Stimulated activated CD4-positive, alpha-beta T cell treated with anti-CD3 and anti-CD28 coated beads, Interleukin-15, amount 100 ng/mL, for 48 hours (primary cell): ENCODE results near the gene FAM13B.
"Not testable (repeated sequence)": the region's sequence is repeated elsewhere in the genome, so short reads cannot be mapped to it uniquely, and the experiment has no call there.

Experiments
- DNase-seq, 2 donors: peaks; one replicate each; pipeline ENCODE4 v3.0.0-alpha.2; 2020; ENCODE audit warnings: low read depth in 2 of 2

The FAM13B gene

DNA sequence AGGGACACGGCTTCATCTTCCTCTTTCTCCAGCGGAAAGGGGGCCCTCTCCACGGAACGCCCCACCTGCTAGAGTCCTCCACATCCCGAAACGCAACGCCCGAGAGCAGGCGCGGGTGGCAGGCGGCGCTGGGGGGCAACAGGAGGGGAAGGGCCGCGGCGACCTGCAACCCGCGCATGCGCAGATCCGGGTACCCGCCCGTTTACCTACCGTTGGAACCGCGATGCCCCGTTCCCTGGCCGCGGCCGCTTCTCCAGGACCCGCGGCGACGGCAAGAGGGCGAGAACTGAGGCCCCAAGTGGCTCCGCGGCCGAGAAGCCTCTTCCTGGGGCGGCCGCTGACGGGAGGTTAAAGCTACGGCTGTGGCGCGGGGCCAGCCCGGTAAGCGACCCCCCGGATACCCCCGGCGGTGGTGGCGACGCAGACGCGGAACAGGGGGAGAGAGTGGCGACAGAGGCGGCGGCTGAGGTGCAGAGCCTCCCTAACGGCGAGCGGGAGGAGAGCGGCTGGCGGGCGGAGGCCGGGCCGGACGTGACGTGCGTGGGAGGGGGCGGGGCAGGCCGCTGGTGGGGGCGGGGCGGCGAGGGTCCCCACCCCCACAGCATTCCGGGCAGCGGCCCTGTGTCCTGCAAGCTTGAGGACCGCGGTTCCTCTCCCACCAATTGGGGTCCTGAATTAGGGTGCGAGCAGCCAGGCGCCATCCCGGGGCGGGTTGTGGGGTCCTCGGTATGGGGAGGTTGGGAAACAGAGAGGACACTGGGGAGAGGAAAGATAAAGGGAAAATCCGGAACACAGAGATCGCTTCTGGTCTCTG is at the start of gene FAM13B:
Gene FAM13B, minus strand, starts transcription at position 508 of the 814 bp plus-strand sequence. CDS start 13,968 bp downstream, outside the sequence.
- DNase-seq, result peak; percentile 69

GRCh38 chr5:138082033-138082432 is 49.2 kb upstream of the FAM13B start:
- no peak for DNase-seq

- DNase-seq, result no peak
These were observed 45.2 kb upstream of the FAM13B start for GRCh38 chr5:138078006-138078643.

DNA sequence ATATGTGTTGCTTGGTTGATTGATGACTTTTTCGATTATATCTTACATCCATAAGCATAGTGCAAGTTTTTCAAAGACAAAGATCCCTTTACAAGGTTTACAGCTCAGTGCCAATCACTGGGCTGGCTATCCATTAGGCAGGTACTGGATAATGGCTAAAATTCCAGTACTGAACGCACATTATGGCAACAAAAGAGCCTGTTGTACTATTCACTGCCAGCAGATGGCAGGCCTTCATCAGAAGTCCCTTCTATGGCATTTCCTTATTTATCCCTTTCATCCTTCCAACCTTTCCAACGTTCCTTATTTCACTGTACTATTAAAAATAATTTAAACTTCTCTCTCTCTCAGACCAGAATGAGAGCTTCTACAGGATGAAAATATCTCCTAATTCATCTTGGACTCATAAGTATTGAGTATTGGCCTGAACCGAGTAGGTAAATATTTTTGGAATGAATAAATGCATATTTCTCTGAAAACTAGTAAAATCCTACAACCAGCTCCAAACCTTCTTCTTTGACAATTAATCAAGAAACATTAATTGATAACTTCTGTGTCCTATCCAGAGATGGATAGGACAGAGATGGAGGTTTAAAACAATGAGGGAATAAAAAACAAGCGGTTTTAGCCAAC is 44.3 kb upstream of the FAM13B start:
- peak in 1 of 2 donors; percentile 25 for DNase-seq

DNA sequence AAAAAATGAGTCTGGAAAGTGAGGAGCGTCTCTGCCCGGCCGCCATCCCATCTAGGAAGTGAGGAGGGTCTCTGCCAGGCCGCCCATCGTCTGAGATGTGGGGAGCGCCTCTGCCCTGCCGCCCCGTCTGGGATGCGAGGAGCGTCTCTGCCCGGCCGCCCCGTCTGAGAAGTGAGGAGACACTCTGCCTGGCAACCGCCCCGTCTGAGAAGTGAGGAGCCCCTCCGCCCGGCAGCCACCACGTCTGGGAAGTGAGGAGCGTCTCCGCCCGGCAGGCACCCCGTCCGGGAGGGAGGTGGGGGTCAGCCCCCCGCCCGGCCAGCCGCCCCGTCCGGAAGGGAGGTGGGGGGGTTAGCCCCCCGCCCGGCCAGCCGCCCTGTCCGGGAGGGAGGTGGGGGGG is 37.1 kb upstream of the FAM13B start:
- not testable (repeated sequence) for DNase-seq

DNA sequence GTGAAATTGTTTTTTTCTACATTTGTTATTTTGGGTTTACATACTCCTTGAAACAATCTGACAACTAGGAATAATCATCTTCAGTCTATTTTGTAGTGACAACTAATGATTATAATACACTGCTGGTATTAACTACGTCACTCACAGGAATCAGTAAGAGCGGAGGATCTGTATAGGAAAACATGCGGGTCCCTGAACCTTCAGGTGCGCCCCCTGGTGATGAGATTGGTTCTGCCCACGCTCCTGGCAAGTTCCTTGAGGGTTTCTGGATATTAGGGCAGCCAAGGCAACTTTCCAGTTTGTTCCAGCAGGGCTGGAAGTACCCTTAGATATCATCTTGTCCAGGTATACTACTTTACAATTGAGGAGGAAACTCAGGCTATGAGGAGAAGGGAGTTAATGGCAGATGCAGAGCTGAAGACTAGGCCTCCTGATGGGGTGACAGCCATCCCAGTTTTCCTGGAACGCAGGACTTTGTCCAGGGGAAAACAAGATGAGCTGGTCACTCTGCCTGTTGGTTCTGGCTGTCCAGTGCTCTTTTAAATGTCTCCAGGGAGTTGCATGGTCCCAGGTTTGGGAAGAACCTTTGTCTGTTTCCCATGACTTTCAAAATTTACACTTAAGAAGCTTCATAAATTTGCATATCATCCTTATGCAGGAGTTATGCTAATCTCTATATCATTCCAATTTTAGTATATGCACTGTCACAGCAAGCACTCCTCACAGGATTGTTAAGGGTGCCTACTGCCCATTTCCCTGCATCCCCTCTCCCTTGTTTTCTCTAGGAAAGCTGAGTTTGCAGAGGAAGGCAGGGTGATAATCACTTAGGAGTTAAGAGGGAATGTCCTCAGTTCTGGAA is 36.1 kb upstream of the FAM13B start:
- DNase-seq, result peak; percentile 52 to 54

- no peak for DNase-seq
These were observed 35.1 kb upstream of the FAM13B start for GRCh38 chr5:138067945-138068344.

DNA sequence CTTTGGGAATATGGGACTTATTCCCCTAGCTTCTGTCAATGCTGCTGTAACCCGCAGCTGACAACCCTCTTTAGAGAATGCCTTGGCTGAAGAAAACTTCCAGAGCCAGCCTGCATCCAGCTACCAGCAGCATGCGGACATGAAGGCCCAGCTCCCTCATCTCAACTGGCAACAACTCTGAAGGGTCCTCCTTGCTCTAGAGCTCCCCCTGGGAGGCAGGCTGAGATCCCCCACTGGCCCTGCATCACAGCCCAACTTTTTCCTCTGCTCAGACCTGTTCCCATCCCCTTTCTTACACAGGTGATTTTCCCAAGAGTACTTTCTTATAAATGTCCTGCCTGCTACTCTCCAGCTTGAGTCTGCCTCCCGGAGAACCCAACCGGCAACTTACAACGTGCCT is 32.2 kb upstream of the FAM13B start:
- DNase-seq, result no peak

DNA sequence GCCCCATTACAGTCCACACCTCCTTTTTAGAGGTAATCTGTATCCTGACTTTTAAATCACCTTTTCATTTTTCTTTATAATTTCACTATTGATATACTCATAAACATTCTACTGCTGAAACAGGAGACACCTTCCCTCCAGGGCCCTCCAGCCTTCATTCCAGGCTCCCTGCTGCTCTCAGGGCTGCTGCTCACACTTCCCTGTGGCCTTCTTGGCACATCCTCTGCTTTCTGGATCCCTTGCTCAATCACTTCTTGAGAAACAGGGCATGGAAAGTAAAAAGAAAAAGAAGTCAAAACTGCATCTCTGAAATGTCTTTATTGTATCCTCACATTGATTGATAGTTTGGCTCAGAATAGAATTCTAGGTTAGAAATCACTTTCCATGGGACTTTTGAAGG is 31.6 kb upstream of the FAM13B start:
- DNase-seq, result no peak

DNA sequence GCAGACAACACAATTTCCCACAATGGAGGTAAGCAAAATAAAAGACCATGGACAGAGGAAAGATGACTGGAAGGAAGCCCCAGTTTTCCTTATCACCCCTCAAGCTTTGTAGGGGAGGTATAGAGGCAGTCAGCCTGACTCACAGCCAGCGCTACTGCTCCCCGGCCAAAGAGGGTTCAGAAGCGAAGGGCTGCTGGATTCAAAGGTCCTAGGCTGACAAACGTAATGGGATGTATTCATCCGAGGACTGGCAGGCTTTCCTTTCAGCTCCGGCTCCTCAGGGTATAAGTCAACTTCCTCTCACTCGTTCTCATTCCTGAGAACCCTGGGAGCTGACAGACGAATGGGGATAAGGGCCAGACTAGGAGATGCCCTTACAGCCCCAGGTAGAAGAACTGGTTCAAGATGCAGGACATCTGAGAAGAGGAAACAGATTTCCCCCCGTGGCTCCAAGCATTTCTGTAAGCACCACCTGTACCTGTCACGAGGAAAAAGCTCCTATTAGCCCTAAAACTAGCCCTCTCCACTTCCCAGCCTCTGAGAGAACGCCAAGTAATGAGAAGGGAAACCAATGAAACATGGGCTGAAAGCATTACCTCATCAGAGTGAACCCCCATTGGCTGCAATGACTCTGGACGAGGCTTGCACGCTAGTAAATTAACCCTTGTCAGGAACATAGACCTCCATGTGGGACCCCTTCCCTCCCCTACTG is 22.1 kb upstream of the FAM13B start:
- DNase-seq, result no peak

DNA sequence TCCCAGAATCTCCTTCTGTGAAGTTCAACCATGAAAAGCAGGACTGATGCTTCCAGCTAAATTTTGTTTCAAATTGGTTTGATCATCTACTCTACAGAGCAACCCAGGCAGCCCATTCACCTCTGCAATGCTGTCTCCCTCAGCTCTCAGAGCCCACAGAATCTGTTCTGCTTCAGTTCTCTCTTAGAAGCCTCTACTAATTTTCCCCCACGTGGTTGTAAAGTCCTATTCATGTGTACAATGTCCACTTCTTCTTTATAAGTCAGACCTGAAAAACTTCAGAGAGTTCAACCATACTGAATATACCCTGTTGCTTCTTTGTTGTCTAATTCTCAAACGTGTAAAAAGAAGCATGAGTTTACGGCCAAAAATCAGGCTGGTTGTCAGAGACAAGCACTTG is 21.3 kb upstream of the FAM13B start:
- no peak for DNase-seq

DNA sequence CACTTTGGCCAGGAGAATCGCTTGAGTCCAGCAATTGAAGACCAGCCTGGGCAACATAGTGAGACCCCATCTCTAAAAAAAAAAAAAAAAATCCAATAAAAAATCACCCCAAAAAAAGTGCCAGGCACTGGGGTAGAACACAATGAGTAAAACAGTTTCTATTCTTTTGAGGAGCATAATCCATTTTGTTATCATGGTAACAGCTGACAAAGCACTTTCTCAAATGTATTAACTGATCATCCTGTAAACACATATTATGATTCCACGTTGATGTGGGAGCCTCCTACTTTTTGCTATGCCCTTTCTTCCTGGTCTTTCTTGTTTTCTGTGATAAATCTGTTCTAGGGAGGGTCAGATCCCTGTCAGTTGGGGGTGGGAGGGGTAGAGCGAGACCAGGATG is 20.7 kb upstream of the FAM13B start:
- no peak for DNase-seq

DNA sequence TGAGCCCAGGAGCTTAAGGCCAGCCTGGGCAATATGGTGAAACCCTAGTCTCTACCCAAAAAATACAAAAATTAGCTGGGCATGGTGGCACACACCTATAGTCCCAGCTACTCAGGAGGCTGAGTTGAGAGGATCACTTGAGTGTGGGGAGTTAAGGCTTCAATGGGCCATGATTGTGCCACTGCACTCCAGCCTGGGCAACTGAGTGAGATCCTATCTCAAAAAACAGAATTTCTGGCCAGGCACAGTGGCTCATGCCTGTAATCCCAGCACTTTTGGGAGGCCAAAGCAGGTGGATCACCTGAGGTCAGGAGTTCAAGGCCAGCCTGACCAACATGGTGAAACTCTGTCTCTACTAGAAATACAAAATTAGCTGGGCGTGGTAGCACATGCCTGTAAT is 19.8 kb upstream of the FAM13B start:
- not testable (repeated sequence) for DNase-seq

DNA sequence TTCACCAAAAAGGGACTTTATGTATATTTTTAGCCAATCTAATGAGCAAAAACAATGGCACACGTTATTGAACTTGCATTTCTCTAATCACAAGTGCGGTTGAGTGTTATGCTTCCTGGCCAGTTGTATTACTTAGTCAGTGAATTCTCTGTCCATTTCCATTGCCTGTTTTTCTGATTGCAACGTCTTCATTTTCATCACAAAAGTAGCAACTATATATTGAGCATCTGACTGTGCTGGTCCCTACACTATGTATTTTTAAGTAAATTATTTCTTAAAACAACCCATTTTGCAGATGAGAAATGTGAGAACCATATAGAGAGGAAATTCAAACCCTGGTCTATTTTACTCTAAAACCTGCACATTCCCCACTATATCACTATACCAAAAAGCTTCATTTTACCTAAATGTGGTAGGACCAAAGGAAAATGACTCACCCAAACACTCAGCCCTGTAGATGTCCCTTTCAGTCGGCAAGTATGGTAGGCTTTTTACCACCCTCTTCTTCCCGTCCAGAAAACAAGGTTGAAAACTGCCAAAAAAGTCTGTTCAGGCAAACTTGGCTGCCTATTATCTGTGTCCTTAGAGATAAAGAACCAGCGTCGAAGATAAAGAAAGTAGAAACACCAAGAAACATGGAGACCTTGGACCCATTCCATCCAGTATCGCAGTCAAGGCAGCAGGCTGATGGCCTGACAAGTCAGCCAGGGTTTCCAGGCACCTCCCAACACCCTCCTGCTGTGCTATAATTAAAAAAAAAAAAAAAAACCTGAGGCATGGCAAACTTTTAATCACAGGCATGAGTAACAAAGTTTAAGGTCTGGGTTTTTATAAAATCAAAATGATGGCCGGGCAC is 18.8 kb upstream of the FAM13B start:
- DNase-seq, result no peak

- not testable (repeated sequence) for DNase-seq
These were observed 12.4 kb upstream of the FAM13B start for GRCh38 chr5:138045283-138045682.

DNA sequence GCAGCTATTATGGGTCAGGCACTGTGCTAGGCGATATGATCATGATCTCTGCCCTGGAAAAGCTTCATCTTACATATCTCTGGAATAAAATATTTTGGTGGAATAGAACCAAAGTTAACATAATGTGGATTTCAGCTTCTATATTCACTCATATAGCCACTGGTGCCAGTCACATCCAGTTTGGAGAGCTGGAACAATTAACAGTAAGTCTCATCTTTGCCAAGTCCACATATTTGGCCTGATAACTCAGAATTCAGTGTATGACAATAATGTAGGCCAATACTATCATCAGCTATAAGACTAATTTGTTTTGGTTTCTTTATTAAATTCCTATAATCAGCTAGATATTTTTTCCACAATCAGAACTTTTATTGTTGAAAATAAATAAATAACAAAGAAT is 5.9 kb upstream of the FAM13B start:
- no peak for DNase-seq

DNA sequence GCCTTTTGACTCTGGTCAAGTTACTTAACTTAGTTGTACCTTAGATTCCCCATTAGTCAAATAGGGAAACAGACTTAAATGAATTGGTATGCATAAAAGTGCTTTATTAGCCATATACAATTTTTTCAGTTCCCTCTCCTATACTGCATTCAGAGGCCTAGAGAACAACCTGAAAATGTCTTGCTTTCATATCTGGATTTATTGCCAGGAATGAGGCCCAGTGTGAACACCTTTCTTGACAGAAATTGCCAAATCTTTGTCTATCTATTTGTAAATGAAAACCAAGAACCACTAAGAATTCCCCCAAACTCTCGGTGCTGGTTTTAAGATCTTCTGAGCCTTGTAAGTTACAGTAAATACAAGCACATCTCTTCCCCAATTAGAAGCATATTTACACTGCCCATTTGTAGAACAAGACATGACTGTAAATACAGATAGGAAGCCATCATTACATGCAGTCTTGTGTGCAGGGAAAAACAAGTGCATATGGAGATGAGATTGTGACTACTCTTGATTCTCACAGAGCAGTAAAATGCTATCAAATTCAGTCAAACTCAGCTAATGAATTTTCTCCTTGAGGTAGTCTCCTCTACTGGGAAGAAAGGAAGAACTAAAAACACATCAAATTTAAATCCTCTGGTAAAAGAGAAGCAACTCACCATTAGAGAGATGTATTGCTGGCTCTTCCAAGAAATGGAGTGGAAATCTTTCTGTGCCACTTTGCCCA is 5.2 kb upstream of the FAM13B start:
- DNase-seq, result no peak

- DNase-seq, result no peak
These were observed 4.4 kb upstream of the FAM13B start for GRCh38 chr5:138037271-138037670.
